HG02678 (cell line): Measurements from ENCODE around the gene KLRD1.
"Not testable (repeated sequence)": the region's sequence is repeated elsewhere in the genome, so short reads cannot be mapped to it uniquely, and the experiment has no call there.

Source experiments
- ATAC-seq: cut with Tn5 transposase; IDR thresholded peaks from one replicate; pipeline ENCODE4 v1.9.1; 2021; ENCODE audit warnings: mild to moderate bottlenecking, moderate library complexity; ENCODE audit not compliant: unreplicated experiment

The KLRD1 gene

DNA sequence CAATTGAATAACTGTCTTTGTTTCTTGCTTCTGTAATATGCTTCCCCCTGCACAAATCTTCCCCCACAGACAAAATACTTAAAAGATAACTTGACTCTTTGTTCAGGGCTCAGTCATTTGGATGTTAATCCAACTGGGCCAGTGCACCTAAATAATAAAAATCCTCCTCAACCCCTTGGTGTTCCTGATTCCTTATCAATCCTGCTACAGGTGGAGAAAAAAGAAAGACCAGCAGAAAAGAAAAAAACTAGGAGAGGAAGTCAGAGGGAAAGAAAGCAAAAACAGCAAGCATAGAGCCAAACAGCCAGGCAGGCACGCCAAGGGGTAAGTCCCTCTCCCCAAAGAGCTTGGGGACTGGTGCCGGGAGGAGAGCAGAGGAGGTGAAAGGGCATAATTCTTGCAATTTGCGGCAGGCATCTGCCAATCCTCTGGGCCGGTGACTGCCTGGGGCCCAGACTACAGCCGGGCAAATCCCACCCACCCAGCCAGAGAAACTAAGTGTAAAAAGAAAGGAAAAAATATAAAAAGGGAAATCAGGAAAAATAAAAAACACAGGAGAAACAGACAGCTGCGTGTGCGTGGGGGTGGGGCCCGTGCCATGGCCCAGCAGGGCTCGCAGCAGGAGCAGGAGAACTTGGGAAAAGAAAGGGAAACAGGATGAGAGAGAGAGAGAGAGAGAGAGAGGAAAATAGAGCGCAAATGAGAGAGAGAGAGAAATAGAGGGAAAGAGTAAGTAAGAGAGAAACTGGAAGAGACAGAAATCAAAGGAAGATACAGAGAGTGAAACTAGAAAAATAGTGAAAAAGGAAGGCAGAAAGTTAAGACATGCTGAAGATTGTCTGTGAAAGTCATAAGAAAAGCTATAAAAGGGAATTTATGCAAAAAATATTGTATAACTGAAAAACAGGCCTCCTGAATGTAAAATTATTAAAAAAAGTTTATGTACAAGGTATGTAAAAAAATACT is 60.8 kb downstream of the KLRD1 start:
- ATAC-seq: no peak

DNA sequence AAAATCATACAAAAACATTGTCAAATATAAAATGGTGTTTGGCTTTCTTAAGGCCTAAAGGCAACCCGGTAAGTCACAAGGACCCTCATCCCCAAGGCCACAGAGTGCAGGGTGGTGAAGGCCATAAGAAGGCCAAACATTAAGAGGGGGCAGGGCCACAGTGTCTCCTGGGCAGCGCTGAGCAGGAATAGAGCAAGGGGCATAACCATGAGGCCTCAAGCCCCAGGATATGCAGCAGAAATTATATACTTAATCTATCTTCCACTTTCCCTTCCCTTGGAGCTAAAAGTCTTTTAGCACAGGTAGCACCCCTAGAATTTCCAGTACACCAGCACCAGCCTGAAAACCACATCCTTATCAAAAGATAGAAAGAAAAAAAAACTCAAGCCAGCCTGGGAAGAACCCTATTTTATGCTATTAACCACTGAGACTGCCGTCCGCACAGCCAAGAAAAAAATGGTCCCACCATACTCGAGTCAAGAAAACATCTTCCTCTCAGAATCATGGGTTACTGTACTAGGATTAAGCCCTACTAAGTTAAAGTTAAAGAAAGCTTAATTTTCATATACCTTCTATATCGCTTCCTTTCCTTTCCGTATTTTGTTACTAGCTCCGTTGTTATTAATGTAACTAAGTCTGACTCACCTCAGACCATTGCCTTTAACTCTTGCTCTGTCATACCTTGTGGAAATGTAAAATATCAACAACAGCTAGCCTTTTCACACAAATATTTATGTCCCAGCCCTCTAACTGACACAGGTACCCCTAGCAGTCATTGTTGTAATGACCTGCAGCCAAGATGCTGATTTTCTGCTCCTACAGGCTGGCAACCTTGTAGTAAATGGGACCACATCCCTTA is 62.1 kb downstream of the KLRD1 start:
- no peak for ATAC-seq

DNA sequence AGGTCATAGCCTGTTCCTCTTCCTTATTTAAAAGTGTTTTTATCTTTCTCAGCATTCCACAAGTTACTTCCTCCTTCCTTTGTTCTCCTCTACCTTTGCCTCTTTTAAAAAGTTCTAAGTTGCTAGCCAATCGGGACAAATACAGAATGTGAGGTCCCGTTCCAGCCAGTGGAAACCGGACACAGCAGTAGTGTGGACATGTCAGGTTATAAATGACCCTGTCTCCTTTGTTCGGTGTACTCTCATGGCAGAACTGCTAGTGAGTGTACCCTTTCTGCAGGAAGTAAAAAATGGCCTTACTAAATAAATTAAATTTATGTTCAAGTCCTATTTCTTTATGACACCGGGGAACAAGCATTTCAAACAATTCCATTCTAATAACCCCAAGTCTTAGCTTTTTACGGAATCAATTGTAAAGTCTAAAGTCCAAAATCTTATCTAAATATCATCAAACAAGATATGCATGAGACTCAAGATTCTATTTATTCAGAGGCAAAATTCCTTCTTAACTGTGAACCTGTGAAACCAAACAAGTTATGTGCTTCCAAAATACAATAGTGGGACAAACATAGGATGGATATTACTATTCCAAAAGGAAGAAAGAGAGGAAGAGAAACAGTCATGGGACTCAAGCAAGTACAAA is 64.3 kb downstream of the KLRD1 start:
- not testable (repeated sequence) for ATAC-seq

DNA sequence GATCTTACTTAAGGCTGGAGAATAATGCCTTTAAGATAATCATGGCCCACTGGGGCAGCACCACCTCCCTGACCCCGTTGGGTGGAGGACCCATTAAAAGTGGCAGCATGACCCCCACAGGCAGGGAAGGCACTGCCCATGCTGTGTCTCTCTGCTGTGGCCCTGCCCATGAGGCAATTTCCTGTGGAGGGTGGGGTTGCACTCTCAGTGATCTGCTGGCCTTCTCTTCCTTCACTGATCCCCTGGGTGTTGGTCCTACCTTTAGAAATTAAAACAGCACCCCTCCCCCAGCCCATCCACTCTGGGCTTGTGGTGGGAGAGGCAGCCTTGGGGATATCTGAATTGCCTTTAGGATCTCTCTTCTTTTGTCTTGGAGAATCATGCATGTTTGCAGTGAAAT is 64.9 kb downstream of the KLRD1 start:
- no peak for ATAC-seq

DNA sequence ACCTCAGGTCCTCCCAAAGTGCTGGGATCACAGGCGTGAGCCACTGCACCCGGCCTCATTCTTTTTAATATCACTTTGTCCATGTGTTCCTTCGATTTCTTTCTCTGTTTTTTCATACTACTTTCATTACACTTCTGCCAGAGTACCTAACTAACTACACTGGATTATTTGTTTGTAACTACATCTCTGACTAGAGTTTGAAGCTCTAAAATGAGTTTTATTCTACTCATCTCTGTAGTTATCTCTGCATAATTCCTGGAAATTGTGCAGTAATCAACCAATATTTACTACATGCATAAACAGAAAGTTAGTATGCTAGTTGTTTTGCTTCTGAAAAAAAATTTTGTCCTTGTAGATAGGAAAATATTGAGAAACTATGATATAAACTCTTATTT is 67.0 kb downstream of the KLRD1 start:
- no peak for ATAC-seq

GRCh38 chr12:10378737-10379136 is 71.1 kb downstream of the KLRD1 start:
- not testable (repeated sequence) for ATAC-seq
